HG02970 (cell line): ENCODE results near the gene NR6A1.
"Not testable (repeated sequence)": the region's sequence is repeated elsewhere in the genome, so short reads cannot be mapped to it uniquely, and the experiment has no call there.

Experiments
- ATAC-seq: cut with Tn5 transposase; IDR thresholded peaks from one replicate; pipeline ENCODE4 v1.9.1; 2021; ENCODE audit warnings: mild to moderate bottlenecking, moderate library complexity, moderate number of reproducible peaks; ENCODE audit not compliant: unreplicated experiment, low FRiP score

The NR6A1 gene

GRCh38 chr9:124762633-124763032 lies 8.5 kb downstream of the NR6A1 start:
- ATAC-seq, result no peak

GRCh38 chr9:124761710-124762109 lies 9.4 kb downstream of the NR6A1 start:
- no peak for ATAC-seq

GRCh38 chr9:124761196-124761595 lies 9.9 kb downstream of the NR6A1 start:
- no peak for ATAC-seq

- ATAC-seq, result no peak
Measured at GRCh38 chr9:124760719-124761118, 10.4 kb downstream of the NR6A1 start.

GRCh38 chr9:124759327-124759726 lies 11.8 kb downstream of the NR6A1 start:
- ATAC-seq, result no peak

GRCh38 chr9:124758691-124759090 lies 12.4 kb downstream of the NR6A1 start:
- ATAC-seq, result no peak

- no peak for ATAC-seq
Measured at GRCh38 chr9:124758061-124758460, 13.1 kb downstream of the NR6A1 start.

- ATAC-seq, result no peak
Measured at GRCh38 chr9:124757616-124758015, 13.5 kb downstream of the NR6A1 start.

- no peak for ATAC-seq
Measured at GRCh38 chr9:124756011-124756410, 15.1 kb downstream of the NR6A1 start.

GRCh38 chr9:124755061-124755460 lies 16.1 kb downstream of the NR6A1 start:
- no peak for ATAC-seq

GRCh38 chr9:124754289-124754688 lies 16.8 kb downstream of the NR6A1 start:
- ATAC-seq, result no peak

- no peak for ATAC-seq
Measured at GRCh38 chr9:124752967-124753366, 18.1 kb downstream of the NR6A1 start.

- no peak for ATAC-seq
Measured at GRCh38 chr9:124749781-124750180, 21.3 kb downstream of the NR6A1 start.

GRCh38 chr9:124749284-124749683 lies 21.8 kb downstream of the NR6A1 start:
- ATAC-seq, result no peak

GRCh38 chr9:124747065-124747464 lies 24.0 kb downstream of the NR6A1 start:
- ATAC-seq, result no peak

- no peak for ATAC-seq
Measured at GRCh38 chr9:124743686-124744348, 27.3 kb downstream of the NR6A1 start.

GRCh38 chr9:124742940-124743339 lies 28.2 kb downstream of the NR6A1 start:
- no peak for ATAC-seq

GRCh38 chr9:124741662-124742061 lies 29.4 kb downstream of the NR6A1 start:
- ATAC-seq, result no peak

GRCh38 chr9:124741149-124741548 lies 30.0 kb downstream of the NR6A1 start:
- ATAC-seq, result no peak

- ATAC-seq, result no peak
Measured at GRCh38 chr9:124739360-124739759, 31.8 kb downstream of the NR6A1 start.

- ATAC-seq, result not testable (repeated sequence)
Measured at GRCh38 chr9:124738075-124738474, 33.0 kb downstream of the NR6A1 start.

- ATAC-seq, result no peak
Measured at GRCh38 chr9:124735121-124735520, 36.0 kb downstream of the NR6A1 start.

- ATAC-seq, result not testable (repeated sequence)
Measured at GRCh38 chr9:124734741-124735083, 36.4 kb downstream of the NR6A1 start.
